SK-N-SH (cell line): ENCODE measurements around the gene GPR146. TPM values are rescaled to one million over a fixed set of nuclear protein-coding genes. Genes with fewer than 3 reads are reported as not detected.

ENCODE experiments used
- CTCF ChIA-PET: fragments of 300-600, 350-600 bp; formaldehyde crosslinking; extraction: SDS; loops from one replicate; lab custom pipeline; 2021; lab: Yijun Ruan, JAX
- POLR2A ChIA-PET: fragments of 350-600 bp; sonication (Branson Sonifier 250); formaldehyde crosslinking; extraction: SDS; loops from one replicate; lab custom pipeline; 2020; ENCODE audit warnings: antibody characterized with exemption, inconsistent platforms; lab: Yijun Ruan, JAX
- DNase-seq: peaks from one replicate; pipeline ENCODE4 v3.0.0; 2012
- H2AFZ ChIP-seq: fragments of 200-600 bp; sonication (generic); 2 replicates; pipeline ENCODE4 v1.8.1; 2016; ENCODE audit warnings: antibody characterized with exemption, mild to moderate bottlenecking, low read depth
- H3F3A ChIP-seq: fragments of 200-600 bp; sonication (generic); replicated peaks from 2 replicates; pipeline ENCODE3; 2016; ENCODE audit warnings: antibody characterized with exemption, mild to moderate bottlenecking; ENCODE audit not compliant: insufficient read depth
- H3K27ac ChIP-seq, 2 experiments: fragments of 200-500 bp in 1 of 2; fragments of 200-600 bp in 1 of 2; sonication (Bioruptor generic) in 1 of 2; sonication (generic), shearing (Covaris generic) in 1 of 2; 2 replicates each; pipeline versions ENCODE4 v1.5.1 to v1.6.1; 2014 to 2016; ENCODE audit warnings: low read depth in 2 of 2, inconsistent platforms in 1 of 2, low read length in 1 of 2, mild to moderate bottlenecking in 1 of 2, mixed read lengths in 1 of 2
- H3K27me3 ChIP-seq: fragments of 200-600 bp; sonication (generic), shearing (Covaris generic); 2 replicates; pipeline ENCODE4 v1.6.1; 2016; ENCODE audit warnings: mixed run types; ENCODE audit not compliant: insufficient read depth
- H3K36me3 ChIP-seq, 2 experiments: fragments of 200-500 bp in 1 of 2; fragments of 200-600 bp in 1 of 2; sonication (Bioruptor generic) in 1 of 2; sonication (generic) in 1 of 2; replicated peaks in 1 of 2; 2 replicates each; pipeline versions ENCODE3 to v1.5.1; 2014 to 2016; ENCODE audit warnings: low read length in 1 of 2, mild to moderate bottlenecking in 1 of 2; ENCODE audit not compliant: insufficient read depth in 2 of 2, control insufficient read depth in 1 of 2
- H3K4me1 ChIP-seq, 2 experiments: fragments of 200-500 bp in 1 of 2; fragments of 200-600 bp in 1 of 2; sonication (Bioruptor generic) in 1 of 2; sonication (generic), shearing (Covaris generic) in 1 of 2; 2 replicates each; pipeline versions ENCODE4 v1.5.1 to v1.6.1; 2014 to 2016; ENCODE audit warnings: low read depth in 1 of 2, low read length in 1 of 2, mixed run types in 1 of 2; ENCODE audit not compliant: insufficient read depth in 2 of 2, control insufficient read depth in 1 of 2
- H3K4me2 ChIP-seq: fragments of 200-600 bp; sonication (generic), shearing (Covaris generic); 2 replicates; pipeline ENCODE4 v1.6.1; 2017; ENCODE audit warnings: mixed run types
- H3K4me3 ChIP-seq, 2 experiments: fragments of 200-500 bp in 1 of 2; fragments of 200-600 bp in 1 of 2; sonication (Bioruptor generic) in 1 of 2; sonication (generic), shearing (Covaris generic) in 1 of 2; 2 replicates each; pipeline versions ENCODE4 v1.5.1 to v1.8.1; 2014 to 2016; ENCODE audit warnings: low read depth in 2 of 2, inconsistent platforms in 1 of 2, low read length in 1 of 2, mild to moderate bottlenecking in 1 of 2, mixed read lengths in 1 of 2, moderate library complexity in 1 of 2
- H3K79me2 ChIP-seq: fragments of 200-600 bp; sonication (generic); 2 replicates; pipeline ENCODE4 v1.8.1; 2017; ENCODE audit warnings: mild to moderate bottlenecking; ENCODE audit not compliant: insufficient read depth
- H3K9ac ChIP-seq: fragments of 200-600 bp; sonication (generic); 2 replicates; pipeline ENCODE4 v1.6.1; 2017; ENCODE audit warnings: mixed run types
- H3K9me2 ChIP-seq: fragments of 200-600 bp; sonication (generic); 2 replicates; pipeline ENCODE4 v1.6.1; 2017; ENCODE audit warnings: mixed run types
- H3K9me3 ChIP-seq: fragments of 200-600 bp; sonication (generic); 2 replicates; pipeline ENCODE4 v1.6.1; 2017; ENCODE audit warnings: mixed run types, mild to moderate bottlenecking, moderate library complexity
- H4K20me1 ChIP-seq: fragments of 200-600 bp; sonication (generic); 2 replicates; pipeline ENCODE4 v1.6.1; 2017; ENCODE audit warnings: mild to moderate bottlenecking, mixed run types; ENCODE audit not compliant: insufficient read depth
- CHD2 ChIP-seq: fragments of 150-350 bp; IDR thresholded peaks from 2 replicates; pipeline ENCODE4 v1.6.1; 2018; ENCODE audit warnings: low read length; ENCODE audit not compliant: partially characterized antibody
- ELF1 ChIP-seq: IDR thresholded peaks from 2 replicates; pipeline ENCODE4 v1.4.0; 2012
- EZH2phosphoT487 ChIP-seq: fragments of 200-600 bp; sonication (generic); IDR thresholded peaks from 2 replicates; pipeline ENCODE4 v1.6.1; 2017; ENCODE audit warnings: low read depth, mixed run types, mild to moderate bottlenecking, antibody characterized with exemption, moderate library complexity, borderline replicate concordance
- FOXJ3 ChIP-seq: sonication (generic); formaldehyde crosslinking; IDR thresholded peaks from 2 replicates; pipeline ENCODE4 v1.5.1; 2020; ENCODE audit warnings: mild to moderate bottlenecking, missing genetic modification reagents
- FOXM1 ChIP-seq: IDR thresholded peaks from 2 replicates; pipeline ENCODE4 v1.4.0; 2012; ENCODE audit warnings: low read depth, mild to moderate bottlenecking
- GATA2 ChIP-seq: sonication (generic); formaldehyde crosslinking; IDR thresholded peaks from 2 replicates; pipeline ENCODE4 v1.5.0; 2020; ENCODE audit warnings: mild to moderate bottlenecking, missing genetic modification reagents
- MEF2A ChIP-seq: IDR thresholded peaks from 2 replicates; pipeline ENCODE4 v1.4.0; 2012; ENCODE audit warnings: low read depth, borderline replicate concordance
- MXI1 ChIP-seq: IDR thresholded peaks from 2 replicates; pipeline ENCODE4 v1.6.1; 2012; ENCODE audit warnings: mild to moderate bottlenecking, low read depth, low read length, improper control_type of control experiment
- NRF1 ChIP-seq: IDR thresholded peaks from 2 replicates; pipeline ENCODE4 v1.6.1; 2012; ENCODE audit warnings: low read depth, mild to moderate bottlenecking, low read length
- RAD21 ChIP-seq: IDR thresholded peaks from 2 replicates; pipeline ENCODE4 v1.6.1; 2012; ENCODE audit warnings: mild to moderate bottlenecking, low read length
- RFX5 ChIP-seq: IDR thresholded peaks from 2 replicates; pipeline ENCODE4 v1.6.1; 2012; ENCODE audit warnings: mild to moderate bottlenecking, improper control_type of control experiment, low read length
- RXRA ChIP-seq: IDR thresholded peaks from 2 replicates; pipeline ENCODE4 v1.4.0; 2012; ENCODE audit warnings: low read depth, mild to moderate bottlenecking, borderline replicate concordance
- SIN3A ChIP-seq: IDR thresholded peaks from 2 replicates; pipeline ENCODE4 v1.6.1; 2012; ENCODE audit warnings: low read depth, mild to moderate bottlenecking, low read length, moderate library complexity, borderline replicate concordance
- SMC3 ChIP-seq: IDR thresholded peaks from 2 replicates; pipeline ENCODE4 v1.6.1; 2012; ENCODE audit warnings: low read depth, low read length, improper control_type of control experiment
- TAF1 ChIP-seq: IDR thresholded peaks from 2 replicates; pipeline ENCODE4 v1.6.1; 2012; ENCODE audit warnings: low read depth, mild to moderate bottlenecking, low read length, moderate library complexity, borderline replicate concordance
- TCF12 ChIP-seq: IDR thresholded peaks from 2 replicates; pipeline ENCODE4 v1.4.0; 2012
- TEAD4 ChIP-seq: IDR thresholded peaks from 2 replicates; pipeline ENCODE4 v1.4.0; 2012; ENCODE audit warnings: mild to moderate bottlenecking, borderline replicate concordance; ENCODE audit not compliant: insufficient read depth
- YY1 ChIP-seq: IDR thresholded peaks from 2 replicates; pipeline ENCODE4 v1.4.0; 2012; ENCODE audit warnings: low read depth, mild to moderate bottlenecking
- WGBS: methylation state at CpG from one replicate; pipeline ENCODE4 v1.1.6; 2017; ENCODE audit warnings: low lambda C conversion rate; 5-methylcytosine and 5-hydroxymethylcytosine counted together
- polyA plus RNA-seq, 3 experiments: library from polyadenylated mRNA; depleted of rRNA; stranded (reverse); fragments of >200 nt; gene quantifications; 2 replicates each; pipeline ENCODE4 v1.2.3, GENCODE V29; 2012
- TF ChIP-seq, protein P1 (sequence below): IDR thresholded peaks from 2 replicates; pipeline ENCODE4 v1.4.0; 2012; ENCODE audit warnings: low read depth, borderline replicate concordance
- TF ChIP-seq, protein P2 (sequence below): fragments of 150-350 bp; IDR thresholded peaks from 2 replicates; pipeline ENCODE4 v1.6.1; 2017; ENCODE audit warnings: antibody characterized with exemption, low read length, low read depth, borderline replicate concordance
- TF ChIP-seq, protein P3 (sequence below): fragments of 200-600 bp; sonication (generic); IDR thresholded peaks from 2 replicates; pipeline ENCODE4 v1.6.1; 2017; ENCODE audit warnings: antibody characterized with exemption, mild to moderate bottlenecking, moderate library complexity
- TF ChIP-seq, protein P4 (sequence below): IDR thresholded peaks from 2 replicates; pipeline ENCODE4; 2012

Gene GPR146
- polyA plus RNA-seq, 1 of the 3 experiments (the other 2 are of a cell fraction) = 1.4 TPM

DNA sequence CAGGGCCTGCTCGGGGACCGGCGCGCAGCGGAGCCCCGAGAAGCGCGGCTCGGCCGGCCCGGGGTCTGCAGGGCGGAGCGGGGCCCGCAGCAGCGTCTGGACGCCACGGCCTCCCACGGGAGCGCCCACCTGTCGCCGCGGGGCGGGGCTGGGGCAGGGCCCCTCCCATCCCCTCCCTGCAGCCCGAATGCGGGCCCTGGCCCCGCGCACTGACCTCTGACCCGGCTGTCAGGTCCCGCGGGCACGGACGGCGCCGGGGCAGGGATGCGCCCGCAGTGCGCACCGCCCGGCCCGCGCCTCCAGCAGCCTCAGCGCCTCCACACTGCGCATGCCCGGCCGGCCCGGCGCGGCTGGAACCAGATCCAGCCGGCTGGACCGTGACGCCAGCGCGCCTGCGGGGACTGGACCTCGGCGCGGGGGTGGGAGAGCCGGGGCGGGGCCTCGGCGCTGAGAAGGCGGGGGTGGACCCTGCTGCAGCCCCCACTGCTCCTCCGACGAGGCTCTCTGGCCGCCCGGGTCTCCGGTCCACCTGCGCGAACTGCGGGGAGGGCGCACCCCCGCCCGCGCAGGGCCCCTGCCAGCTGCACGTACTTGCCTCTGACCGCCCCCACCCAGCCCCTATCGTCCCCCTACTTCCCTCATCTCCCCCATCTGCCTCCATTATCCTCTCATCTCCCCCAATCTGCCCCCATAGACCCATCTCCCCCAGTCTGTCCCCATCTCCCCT lies 16.1 kb upstream of the GPR146 start (continued):
- TF ChIP-seq MXI1 (peak; percentile 51; the same call in 1 of the 2 replicates), SMC3 (no peak), RAD21 (no peak), MEF2A (no peak), FOXM1 (no peak), RFX5 (no peak), FOXJ3 (CRISPR knock-in tag) (no peak), NRF1 (peak; percentile 92), TCF12 (no peak)
- TF ChIP-seq, protein P1, sequence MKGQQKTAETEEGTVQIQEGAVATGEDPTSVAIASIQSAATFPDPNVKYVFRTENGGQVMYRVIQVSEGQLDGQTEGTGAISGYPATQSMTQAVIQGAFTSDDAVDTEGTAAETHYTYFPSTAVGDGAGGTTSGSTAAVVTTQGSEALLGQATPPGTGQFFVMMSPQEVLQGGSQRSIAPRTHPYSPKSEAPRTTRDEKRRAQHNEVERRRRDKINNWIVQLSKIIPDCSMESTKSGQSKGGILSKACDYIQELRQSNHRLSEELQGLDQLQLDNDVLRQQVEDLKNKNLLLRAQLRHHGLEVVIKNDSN = no peak
- TF ChIP-seq, protein P2, sequence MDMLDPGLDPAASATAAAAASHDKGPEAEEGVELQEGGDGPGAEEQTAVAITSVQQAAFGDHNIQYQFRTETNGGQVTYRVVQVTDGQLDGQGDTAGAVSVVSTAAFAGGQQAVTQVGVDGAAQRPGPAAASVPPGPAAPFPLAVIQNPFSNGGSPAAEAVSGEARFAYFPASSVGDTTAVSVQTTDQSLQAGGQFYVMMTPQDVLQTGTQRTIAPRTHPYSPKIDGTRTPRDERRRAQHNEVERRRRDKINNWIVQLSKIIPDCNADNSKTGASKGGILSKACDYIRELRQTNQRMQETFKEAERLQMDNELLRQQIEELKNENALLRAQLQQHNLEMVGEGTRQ = no peak

DNA sequence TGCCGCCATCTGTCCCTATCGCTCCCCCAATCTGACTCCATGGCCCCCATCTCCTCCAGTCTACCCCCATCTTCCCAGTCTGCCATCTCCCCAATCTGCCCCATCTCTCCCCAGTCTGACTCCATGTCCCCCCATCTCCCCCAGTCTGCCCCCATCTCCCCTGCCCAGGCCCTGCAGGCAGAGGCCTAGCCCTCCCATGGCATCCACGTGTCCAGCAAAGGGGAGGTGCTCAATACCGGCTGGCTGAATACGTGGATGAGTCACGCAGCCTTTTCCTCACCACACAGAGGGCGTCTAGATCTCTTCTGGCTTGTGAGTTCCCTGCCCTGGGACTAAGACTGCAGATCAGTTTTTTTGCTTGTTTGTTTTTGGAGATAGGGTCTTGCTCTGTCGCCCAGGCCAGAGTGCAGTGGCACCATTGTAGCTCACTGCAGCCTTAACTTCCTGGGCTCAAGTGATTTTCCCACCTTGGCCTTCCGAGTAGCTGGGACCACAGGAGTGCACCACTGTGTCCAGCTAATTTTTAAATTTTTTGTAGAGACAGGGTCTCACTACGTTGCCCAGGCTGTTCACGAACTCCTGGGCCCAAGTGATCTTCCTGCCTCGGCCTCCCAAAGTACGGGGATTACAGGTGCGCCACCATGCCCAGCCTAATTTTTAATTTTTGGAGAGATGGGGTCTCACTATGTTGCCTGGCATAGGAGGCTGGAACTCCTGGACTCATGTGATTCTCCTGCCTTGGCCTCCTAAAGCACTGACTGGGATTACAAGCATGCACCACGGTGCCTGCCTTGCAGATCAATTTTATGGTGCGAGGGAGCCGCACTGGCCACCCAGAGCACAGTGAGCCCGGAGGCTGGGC lies 15.3 kb upstream of the GPR146 start:
- peak overlapping the region; percentile 74 to 93 for H3K4me3 ChIP-seq
- 56% methylated on average over 18 of the region's 18 CpGs for WGBS
- peak overlapping the region; percentile 94 for H3K9ac ChIP-seq
- no peaks in the 10 kb centered on the region for H3K27me3 ChIP-seq
- peaks cover 41% of the 10 kb centered on the region for H3K79me2 ChIP-seq
- H3K36me3 ChIP-seq = peaks cover 21 to 22% of the 10 kb centered on the region in 2 experiments
- H2AFZ ChIP-seq = peak overlapping the region; percentile 7; the same call in 1 of the 2 replicates
- peak; percentile 94 for DNase-seq
- H4K20me1 ChIP-seq = peaks cover 38% of the 10 kb centered on the region
- CTCF ChIA-PET = interaction anchor here (1.0 to 8.8 kb wide), 5 partner anchors 11 to 36 kb away, joined by 3 to 101 read pairs (median 5); partner anchors contain the start of gene GPR146
- POLR2A ChIA-PET = interaction anchor here (1.1 to 2.5 kb wide), 2 partner anchors 12 to 16 kb away, joined by 3 to 6 read pairs; partner anchors contain the start of gene GPR146
- H3F3A ChIP-seq = peaks cover 15% of the 10 kb centered on the region
- peak overlapping the region; percentile 99 for H3K4me2 ChIP-seq
- H3K27ac ChIP-seq = peak overlapping the region; percentile 70 to 75
- H3K4me1 ChIP-seq = peaks cover 11 to 14% of the 10 kb centered on the region in 2 experiments; a peak in 3 of 4 replicates
- no peaks in the 10 kb centered on the region for H3K9me3 ChIP-seq
- H3K9me2 ChIP-seq = no peaks in the 10 kb centered on the region
- TF ChIP-seq CHD2 (no peak), FOXJ3 (CRISPR knock-in tag) (no peak), EZH2phosphoT487 (no peak), GATA2 (CRISPR knock-in tag) (peak; percentile 14; the same call in 1 of the 2 replicates), SIN3A (peak; percentile 73), RAD21 (peak; percentile 28; the same call in 1 of the 2 replicates), RXRA (no peak), YY1 (no peak; the same call in 1 of the 2 replicates), TAF1 (peak; percentile 73; the same call in 1 of the 2 replicates), ELF1 (no peak), TEAD4 (no peak)
- TF ChIP-seq, protein P3, sequence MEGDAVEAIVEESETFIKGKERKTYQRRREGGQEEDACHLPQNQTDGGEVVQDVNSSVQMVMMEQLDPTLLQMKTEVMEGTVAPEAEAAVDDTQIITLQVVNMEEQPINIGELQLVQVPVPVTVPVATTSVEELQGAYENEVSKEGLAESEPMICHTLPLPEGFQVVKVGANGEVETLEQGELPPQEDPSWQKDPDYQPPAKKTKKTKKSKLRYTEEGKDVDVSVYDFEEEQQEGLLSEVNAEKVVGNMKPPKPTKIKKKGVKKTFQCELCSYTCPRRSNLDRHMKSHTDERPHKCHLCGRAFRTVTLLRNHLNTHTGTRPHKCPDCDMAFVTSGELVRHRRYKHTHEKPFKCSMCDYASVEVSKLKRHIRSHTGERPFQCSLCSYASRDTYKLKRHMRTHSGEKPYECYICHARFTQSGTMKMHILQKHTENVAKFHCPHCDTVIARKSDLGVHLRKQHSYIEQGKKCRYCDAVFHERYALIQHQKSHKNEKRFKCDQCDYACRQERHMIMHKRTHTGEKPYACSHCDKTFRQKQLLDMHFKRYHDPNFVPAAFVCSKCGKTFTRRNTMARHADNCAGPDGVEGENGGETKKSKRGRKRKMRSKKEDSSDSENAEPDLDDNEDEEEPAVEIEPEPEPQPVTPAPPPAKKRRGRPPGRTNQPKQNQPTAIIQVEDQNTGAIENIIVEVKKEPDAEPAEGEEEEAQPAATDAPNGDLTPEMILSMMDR = no peak
- TF ChIP-seq, protein P4, sequence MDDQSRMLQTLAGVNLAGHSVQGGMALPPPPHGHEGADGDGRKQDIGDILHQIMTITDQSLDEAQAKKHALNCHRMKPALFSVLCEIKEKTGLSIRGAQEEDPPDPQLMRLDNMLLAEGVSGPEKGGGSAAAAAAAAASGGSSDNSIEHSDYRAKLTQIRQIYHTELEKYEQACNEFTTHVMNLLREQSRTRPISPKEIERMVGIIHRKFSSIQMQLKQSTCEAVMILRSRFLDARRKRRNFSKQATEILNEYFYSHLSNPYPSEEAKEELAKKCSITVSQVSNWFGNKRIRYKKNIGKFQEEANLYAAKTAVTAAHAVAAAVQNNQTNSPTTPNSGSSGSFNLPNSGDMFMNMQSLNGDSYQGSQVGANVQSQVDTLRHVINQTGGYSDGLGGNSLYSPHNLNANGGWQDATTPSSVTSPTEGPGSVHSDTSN = no peak
